NCI-H460 (cell line): ENCODE data around the gene MUC12. TPM values are rescaled to one million over a fixed set of nuclear protein-coding genes. Genes with fewer than 3 reads are reported as not detected.
"Not testable (repeated sequence)": the region's sequence is repeated elsewhere in the genome, so short reads cannot be mapped to it uniquely, and the experiment has no call there.

Experiments
- DNase-seq: peaks from one replicate; pipeline ENCODE4 v3.0.0-alpha.2; 2016; ENCODE audit warnings: low read depth; ENCODE audit errors: extremely low read depth
- polyA plus RNA-seq: library from polyadenylated mRNA; depleted of rRNA; stranded (reverse); fragments of >200 nt; gene quantifications from 2 replicates; pipeline ENCODE4 v1.2.3, GENCODE V29; 2014; cell fraction: nucleus; rRNA removed
- total RNA-seq: library from RNA; depleted of rRNA; stranded (reverse); fragments of >200 nt; shearing (Covaris generic); gene quantifications from 2 replicates; pipeline ENCODE4 v1.2.3, GENCODE V29; 2014; rRNA removed

Gene MUC12, protein sequence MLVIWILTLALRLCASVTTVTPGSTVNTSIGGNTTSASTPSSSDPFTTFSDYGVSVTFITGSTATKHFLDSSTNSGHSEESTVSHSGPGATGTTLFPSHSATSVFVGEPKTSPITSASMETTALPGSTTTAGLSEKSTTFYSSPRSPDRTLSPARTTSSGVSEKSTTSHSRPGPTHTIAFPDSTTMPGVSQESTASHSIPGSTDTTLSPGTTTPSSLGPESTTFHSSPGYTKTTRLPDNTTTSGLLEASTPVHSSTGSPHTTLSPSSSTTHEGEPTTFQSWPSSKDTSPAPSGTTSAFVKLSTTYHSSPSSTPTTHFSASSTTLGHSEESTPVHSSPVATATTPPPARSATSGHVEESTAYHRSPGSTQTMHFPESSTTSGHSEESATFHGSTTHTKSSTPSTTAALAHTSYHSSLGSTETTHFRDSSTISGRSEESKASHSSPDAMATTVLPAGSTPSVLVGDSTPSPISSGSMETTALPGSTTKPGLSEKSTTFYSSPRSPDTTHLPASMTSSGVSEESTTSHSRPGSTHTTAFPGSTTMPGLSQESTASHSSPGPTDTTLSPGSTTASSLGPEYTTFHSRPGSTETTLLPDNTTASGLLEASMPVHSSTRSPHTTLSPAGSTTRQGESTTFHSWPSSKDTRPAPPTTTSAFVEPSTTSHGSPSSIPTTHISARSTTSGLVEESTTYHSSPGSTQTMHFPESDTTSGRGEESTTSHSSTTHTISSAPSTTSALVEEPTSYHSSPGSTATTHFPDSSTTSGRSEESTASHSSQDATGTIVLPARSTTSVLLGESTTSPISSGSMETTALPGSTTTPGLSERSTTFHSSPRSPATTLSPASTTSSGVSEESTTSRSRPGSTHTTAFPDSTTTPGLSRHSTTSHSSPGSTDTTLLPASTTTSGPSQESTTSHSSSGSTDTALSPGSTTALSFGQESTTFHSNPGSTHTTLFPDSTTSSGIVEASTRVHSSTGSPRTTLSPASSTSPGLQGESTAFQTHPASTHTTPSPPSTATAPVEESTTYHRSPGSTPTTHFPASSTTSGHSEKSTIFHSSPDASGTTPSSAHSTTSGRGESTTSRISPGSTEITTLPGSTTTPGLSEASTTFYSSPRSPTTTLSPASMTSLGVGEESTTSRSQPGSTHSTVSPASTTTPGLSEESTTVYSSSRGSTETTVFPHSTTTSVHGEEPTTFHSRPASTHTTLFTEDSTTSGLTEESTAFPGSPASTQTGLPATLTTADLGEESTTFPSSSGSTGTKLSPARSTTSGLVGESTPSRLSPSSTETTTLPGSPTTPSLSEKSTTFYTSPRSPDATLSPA (N-terminal part only)
- total RNA-seq, result 0.30 TPM in 1 of 2 replicates, not detected in the other
- polyA plus RNA-seq, result not detected in 2 replicates

GRCh38 chr7:100969066-100969615, at the start of gene MUC12:
Gene MUC12, plus strand, starts transcription at chr7:100969565. Its CDS starts 58 bp downstream, at chr7:100969623.
- no peak for DNase-seq

DNA sequence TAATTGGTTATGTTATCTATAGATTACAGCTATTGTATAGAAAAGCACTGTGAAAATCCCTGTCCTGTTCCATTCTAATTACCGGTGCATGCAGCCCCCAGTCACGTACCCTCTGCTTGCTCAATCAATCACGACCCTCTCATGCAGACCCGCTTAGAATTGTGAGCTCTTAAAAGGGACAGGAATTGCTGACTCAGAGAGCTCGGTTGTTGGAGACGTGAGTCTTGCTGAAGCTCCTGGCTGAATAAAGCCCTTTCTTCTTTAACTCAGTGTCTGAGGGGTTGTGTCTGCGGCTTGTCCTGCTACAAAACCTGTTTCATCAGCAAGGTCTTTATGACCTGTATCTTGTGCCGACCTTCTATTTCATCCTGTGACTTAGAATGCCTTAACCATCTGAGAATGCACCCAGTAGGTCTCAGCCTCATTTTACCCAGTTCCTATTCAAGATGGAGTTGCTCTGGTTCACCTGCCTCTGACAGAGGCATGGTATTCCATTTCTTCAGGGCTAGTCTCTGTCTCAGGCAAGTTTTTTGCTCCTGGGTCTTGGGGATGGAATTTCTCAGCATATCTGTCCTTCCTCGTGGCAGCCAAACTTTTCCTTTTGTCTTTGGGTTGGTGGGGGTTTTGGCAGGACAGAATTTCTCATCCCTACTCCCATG, 49.5 kb upstream of the MUC12 start:
- not testable (repeated sequence) for DNase-seq

DNA sequence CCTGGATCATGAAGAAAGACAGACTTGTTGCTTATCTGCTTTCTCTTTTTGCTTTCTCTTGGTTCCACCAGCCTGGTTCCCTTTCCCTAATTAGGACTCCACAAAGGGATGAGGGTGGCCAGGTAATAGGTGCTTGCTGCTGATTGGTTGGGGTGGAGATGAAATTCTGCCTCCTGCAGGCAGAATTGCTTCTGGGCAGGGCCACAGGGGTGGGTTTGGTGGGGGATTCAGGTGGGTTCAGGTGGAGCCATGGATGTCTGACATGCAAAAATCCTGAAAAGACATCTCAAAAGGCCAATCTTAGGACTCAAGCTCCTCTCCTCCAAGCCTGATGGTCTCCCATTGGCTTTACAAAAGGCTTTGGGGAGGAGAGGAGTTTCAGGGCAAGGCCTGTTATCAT, 48.3 kb upstream of the MUC12 start:
- DNase-seq, result no peak

- DNase-seq, result not testable (repeated sequence)
Observed at GRCh38 chr7:100923616-100924015, 45.7 kb upstream of the MUC12 start.

GRCh38 chr7:100929808-100930174, 39.6 kb upstream of the MUC12 start:
- DNase-seq, result no peak

- DNase-seq, result no peak
Observed at GRCh38 chr7:100933734-100934133, 35.6 kb upstream of the MUC12 start.

DNA sequence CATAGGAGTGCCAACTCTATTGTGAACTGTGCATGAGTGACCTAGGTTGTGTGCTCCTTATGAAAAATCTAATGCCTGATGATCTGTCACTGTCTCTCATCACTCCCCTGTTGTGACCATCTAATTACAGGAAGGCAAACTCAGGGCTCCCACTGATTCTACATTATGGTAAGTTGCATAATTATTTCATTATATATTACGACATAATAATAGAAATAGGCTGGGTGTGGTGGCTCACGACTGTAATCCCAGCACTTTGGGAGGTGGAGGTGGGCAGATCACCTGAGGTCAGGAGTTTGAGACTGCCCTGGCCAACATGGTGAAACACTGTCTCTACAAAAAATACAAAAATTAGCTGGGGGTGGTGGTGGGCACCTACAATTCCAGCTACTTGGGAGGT, 34.0 kb upstream of the MUC12 start:
- DNase-seq, result not testable (repeated sequence)

GRCh38 chr7:100936167-100936566, 33.2 kb upstream of the MUC12 start:
- DNase-seq, result not testable (repeated sequence)

DNA sequence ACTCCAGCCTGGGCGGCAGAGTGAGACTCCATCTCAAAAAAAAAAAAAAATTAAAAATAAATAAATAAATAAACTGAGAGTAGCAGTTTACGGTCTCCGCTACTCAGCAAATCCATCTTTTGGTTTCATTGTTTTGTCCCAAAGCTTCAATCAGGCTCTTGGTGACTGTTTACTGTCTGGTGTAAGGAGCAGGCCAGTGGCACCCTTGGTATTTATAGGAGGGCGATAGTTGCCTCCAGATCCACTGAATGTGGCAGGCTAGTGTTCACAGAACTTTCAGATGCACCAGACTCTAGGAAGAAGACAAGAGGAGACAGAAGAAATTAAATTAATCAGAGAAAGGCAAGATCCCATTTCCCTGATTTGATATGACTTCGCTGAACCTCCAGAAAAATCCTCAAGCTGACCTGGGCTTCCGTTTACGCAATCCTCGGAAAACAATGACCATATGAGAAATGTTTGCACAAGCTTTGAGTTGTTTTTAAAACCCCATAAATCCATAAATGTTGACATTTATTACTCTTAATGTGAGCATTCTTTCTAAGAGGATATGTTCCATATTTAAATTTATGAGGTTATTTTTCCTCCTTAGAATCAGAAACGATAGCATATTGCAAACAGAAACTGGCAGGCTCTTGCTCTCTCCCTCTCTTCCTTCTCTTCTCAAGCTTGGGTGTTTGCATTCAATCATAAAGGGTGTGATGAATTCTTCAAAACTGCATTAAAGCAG, 27.2 kb upstream of the MUC12 start:
- peak; percentile 52 for DNase-seq

- DNase-seq, result no peak
Observed at GRCh38 chr7:100943693-100944092, 25.7 kb upstream of the MUC12 start.

DNA sequence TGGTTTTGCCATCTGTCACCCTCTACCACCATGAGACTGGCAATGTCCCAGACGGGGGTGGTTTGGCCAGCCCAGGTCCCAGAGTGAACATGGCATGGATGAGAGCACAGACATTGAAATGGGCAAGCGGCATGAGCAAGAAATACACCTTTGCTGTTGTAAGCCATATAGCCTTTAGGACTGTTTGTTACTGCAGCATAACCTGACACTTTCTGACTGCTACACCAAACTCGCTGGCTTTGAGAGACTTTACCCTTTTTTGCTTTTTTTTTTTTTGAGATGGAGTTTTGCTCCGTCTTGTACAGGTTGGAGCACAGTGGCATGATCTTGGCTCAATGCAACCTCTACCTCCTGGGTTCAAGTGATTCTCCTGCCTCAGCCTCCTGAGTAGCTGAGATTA, 25.2 kb upstream of the MUC12 start:
- no peak for DNase-seq

- DNase-seq, result no peak
Observed at GRCh38 chr7:100946111-100946510, 23.3 kb upstream of the MUC12 start.

DNA sequence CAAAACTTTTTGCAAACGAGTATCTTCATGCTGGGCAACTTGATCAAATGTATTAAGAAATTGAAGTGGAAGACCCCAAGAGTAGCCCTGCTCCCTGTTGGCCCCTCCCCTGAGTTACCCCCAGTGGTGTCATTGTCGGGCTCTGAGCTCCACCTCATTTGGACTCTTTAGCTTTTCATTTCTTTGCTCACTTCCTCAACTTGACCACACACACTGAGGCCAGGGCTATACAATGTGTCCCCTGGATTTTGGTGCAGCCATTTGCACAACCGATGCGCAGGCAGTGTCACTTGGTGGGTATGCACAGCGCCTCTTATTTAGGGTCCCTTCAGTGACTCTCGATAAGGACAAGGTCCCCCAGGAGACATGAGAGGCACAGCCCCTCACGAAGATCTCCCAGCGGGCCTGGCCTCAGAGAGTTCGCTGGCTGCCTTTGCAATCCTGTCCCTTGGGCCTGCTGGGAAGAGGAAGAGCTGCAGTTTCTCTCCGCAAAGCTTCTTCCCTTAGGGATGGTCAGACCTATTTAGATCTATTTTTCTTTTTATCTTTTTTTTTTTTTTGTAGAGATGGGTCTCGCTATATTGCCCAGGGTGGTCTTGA, 22.5 kb upstream of the MUC12 start:
- no peak for DNase-seq

DNA sequence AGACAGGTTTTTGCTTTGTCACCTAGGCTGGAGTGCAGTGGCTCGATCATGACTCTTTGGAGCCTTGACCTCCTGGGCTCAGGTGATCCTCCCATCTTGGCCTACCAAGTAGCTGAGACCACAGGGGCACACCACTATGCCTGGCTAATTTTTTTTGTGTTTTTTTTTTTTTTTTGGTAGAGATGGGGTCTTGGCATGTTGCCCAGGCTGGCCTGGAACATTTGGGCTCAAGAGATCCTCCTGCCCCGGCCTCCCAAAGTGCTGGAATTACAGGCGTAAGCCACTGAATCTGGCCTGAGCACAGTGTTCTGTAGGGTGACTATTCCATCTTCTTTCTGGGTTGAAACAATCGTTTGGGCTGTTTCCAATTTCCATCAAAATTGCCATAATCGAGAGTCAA, 21.6 kb upstream of the MUC12 start:
- DNase-seq, result no peak

DNA sequence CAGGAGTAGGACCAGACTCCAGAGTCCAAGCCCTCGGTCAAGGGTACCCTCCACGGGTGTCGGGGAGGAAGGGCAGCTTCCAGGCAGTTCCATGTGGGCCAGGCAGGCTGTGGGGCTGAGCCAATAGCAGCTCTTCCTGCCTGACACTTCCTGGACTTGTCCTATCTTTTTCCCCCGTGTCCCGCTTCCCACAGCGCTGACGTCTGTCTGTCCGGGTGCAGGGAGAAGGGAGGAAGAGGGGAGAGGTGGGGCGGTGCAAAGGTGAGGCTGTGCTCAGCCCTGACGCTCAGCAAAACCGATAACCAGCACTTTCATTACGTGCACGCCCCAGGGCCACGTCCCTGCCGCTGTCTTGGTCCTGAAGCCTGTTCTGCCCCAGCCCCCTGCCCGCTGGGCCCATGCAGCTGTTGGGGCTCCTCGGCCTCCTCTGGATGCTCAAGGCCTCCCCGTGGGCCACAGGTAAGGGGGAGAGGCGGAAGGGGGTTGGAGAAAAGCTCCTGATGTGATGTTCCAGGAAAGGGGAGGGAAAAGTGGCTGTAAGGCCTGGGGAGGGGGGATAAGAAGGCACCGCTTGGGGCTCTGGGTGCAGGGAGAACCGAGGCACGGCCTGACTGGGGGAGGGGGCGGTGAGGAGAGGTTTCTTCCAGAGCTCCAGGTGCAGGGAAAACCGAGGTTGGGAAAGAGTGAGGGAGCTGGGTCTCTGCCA, 20.0 kb upstream of the MUC12 start, which contains the start of gene MUC3A:
Gene MUC3A (plus strand): TSS at position 308 of the 706 bp plus-strand sequence. CDS start 91 bp downstream, at position 399.
- no peak for DNase-seq

DNA sequence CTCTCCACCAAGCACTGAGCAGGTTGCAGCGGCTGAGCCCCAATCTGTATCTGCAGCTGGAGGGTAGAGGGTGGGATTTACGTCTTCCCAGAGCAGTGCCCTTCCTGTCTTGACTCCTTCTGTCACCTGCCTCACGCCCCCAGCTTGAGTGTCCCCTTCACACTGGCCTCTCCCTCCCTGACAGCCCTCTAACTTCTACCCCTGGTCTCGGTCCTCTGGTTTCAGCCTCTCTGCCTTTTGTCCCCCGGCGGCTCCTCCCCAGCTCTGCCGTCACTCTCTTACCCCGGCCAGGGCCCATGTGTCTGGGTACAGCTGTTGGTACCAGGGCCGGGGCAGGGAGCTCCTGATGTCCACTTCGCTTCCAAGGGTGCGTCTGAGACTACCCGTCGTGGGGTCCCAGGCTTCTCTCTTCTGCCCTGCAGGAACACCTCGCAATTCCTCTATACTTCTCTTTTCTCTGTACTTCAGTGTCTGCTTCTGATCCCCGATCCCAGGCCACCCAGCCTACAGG, 19.4 kb upstream of the MUC12 start:
- no peak for DNase-seq

GRCh38 chr7:100951172-100951571, 18.2 kb upstream of the MUC12 start:
- no peak for DNase-seq
